Measurements from ENCODE around the gene RCC1.
A peak's percentile ranks its signal among the peaks of the same experiment; 100 is the strongest.
"Not testable (repeated sequence)": the region's sequence is repeated elsewhere in the genome, so short reads cannot be mapped to it uniquely, and the experiment has no call there.

Gene RCC1

DNA sequence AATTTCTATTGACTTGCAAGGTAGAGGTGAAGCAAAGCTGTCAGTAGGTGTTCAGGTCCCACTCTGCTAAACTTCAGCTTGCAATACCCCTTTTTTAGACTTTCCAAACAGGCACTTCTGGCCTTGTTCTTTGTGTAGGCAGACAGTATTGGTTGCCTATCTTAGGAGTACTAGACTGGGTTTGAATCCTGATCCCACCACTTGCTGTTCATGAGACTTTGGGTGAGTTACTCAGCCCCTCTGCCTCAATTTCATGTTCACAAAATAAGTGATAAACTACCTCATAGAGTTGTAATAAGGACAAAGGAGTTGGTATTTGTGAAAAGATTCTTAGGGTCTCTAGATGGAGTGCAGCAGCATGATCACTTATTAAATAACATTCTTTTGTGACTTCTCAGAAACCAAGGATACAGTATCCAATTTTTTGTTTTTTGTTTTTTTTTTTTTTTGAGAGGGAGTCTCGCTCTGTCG lies 5.2 kb downstream of the RCC1 start:
- no peak for DNase-seq (ENCODE audit: low spot score)

DNA sequence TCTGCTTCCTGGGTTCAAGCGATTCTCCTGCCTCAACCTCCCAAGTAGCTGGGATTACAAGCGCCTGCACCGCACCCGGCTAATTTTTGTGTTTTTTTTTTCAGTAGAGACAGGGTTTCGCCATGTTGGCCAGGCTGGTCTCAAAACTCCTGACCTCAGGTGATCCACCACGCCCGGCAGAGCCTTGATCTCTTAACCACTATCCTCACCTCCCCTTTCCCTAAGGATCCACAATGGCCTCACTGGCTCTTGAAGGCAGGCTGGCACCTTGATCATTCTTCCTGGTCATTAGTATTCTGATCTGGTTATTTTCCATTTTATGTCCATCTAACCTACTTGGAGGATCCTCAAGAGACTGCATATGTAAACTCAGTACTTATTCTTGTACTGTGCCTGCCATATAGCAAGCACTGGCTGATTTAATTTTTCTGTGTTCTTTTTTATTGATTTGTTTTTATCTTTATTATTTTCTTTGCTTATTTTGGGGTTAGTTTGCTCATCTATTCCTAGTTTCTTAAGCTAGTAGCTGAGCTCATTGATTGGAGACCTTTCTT lies 6.3 kb downstream of the RCC1 start:
- no peak for DNase-seq (ENCODE audit: low spot score)

DNA sequence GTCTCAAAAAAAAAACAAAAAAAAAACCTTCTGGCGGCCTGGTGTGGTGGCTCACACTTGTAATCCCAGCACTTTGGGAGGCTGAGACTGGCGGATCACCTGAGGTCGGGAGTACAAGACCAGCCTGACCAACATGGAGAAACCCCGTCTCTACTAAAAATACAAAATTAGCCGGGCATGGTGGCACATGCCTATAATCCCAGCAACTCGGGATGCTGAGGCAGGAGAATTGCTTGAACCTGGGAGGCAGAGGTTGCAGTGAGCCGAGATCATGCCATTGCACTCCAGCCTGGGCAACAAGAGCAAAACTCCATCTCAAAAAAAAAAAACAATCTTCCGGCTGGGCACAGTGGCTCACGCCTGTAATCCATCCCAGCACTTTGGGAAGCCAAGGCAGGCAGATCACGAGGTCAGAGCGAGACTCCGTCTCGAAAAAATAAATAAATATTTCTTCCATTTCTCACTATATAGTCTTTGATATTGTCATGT lies 8.6 kb downstream of the RCC1 start:
- not testable (repeated sequence) for DNase-seq (ENCODE audit: low spot score)

DNA sequence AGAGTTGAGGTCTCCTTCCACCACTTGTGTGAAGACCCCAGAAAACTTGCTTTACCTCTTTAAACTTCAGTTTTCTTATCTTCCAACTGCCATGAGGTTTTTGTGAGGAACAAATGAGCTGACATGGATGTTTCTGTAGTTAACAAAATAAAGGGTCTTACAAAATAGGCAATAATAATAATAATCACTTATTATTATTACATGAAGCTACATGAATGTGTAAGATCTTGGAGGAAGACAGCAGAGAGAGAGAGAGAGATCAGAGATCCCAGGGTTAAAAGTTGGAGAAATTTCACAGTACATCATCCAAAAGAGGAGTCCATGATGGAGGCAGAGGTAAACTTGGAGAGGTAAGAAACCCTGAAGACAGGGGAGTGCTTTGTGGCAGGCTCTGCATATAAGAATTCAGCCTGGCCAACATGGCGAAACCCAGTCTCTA lies 10.7 kb downstream of the RCC1 start:
- no peak for DNase-seq (ENCODE audit: low spot score)

DNA sequence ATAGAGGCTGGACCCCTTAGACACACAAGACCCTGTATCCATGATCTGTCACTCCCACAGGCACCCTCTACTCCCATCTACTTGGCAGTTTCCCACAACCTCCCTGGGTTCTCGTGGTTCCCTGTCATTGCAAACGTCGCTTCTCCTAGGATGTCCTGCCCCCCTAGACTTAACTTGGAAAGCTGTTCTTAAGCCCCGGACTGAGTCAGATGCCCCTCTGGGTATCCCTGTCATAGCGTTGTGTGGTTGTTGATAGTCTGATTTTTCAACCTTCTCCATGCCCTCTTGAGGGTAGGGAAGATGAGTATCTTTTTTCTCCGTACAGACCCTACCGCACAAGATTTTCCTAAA lies 11.8 kb downstream of the RCC1 start:
- DNase-seq (ENCODE audit: low spot score), result no peak

DNA sequence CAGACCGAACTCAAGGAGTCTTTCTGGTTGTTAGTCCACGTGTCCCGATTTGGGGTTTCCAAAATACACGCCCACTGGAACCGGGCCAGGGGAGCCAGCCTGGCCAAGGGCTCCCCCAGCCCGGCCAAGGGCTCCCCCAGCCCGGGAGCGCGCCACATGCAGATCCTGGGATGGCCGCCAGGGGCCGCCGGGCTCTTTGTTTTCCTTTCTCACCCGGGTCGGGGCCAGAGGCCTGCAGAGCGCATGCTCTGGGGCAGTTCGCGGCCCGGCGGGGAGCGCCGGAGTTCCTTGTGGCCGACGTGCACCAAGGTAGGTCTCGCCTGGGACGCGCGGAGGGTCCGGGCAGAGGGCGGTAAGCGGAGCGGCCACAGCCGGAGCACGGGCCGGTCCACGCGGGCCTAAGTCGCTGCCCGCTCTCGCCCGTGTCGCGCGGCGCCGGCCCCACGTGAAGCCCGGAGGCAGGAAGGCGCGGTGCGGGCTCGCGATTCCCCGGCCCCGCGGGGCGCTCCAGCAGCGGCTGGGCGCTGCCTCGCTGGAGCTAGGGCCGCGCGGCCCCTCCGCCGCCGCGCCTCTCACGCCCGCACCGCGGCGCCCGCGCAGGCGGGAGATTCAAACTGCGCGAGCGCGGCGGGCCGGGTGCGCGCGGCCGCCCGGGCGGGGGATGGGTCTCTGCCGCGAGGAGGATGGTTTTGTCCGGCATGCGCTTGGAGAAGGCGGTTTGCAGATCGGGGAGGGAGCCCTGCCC lies 12.3 kb downstream of the RCC1 start:
- peak; percentile 96 for DNase-seq (ENCODE audit: low spot score)

DNA sequence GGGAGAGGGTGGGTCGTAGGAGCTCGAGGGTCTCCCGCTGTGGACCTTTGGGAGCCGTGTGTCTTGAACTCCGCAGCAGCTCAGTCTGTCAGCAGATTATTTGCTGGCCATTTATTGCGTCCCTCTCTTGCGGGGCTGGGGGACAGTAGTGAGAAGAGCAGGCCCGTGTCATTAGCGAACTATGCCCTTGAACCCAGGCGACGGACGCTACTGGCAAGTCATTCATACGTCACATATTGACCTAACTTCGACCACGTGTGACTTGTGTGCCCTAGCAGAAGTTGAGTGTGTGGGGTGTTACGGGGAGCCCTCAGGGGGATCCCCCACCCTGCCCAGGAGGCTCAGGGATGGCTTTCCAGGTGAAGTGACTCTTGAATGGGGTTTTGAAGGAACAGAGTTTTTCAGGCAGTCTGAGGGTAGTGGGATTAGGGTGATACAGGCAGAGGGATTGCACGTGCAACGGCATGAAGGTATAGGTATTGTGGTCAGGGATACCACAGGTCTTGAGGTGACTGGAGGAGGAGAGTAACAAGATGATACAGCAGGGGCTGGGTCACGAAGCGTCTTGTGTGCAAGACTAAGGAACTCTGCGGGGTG lies 13.0 kb downstream of the RCC1 start:
- DNase-seq (ENCODE audit: low spot score), result no peak

DNA sequence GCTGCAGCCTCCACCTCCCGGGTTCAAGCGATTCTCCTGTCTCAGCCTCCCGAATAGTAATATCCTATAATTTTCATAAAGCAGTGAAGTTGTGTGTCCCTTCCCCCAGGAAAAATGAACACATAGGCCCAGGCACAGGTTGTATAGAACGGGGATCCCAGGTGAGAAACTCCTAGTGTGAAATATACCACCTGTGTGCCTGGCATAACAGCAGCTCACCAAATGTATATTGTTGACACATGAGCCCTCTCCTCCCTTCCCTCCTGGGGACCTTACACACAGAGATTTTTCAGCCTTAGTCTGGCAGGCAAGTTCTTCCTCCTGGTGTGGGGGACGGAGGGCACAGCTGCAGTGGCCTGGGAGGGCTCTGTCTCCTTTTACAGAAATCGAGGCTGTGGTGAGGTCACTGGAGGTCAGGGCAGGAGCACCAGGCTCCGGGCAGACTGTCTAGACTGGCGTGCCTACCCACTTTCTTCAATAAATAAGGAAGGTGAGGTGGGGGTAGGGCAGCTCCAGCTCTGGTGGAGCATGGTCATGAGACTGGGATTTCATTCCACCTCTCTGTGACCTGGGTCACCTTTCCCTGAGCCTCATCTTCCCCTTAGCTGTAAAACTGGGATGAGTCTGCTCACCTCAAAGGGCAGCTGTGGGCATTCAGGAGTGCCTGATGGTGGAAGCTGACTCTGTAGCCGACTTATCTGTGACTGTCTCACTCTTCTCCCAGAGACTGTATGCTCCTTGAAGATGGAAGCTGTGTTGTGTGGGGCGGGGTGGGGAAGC lies 14.3 kb downstream of the RCC1 start:
- DNase-seq (ENCODE audit: low spot score), result no peak

DNA sequence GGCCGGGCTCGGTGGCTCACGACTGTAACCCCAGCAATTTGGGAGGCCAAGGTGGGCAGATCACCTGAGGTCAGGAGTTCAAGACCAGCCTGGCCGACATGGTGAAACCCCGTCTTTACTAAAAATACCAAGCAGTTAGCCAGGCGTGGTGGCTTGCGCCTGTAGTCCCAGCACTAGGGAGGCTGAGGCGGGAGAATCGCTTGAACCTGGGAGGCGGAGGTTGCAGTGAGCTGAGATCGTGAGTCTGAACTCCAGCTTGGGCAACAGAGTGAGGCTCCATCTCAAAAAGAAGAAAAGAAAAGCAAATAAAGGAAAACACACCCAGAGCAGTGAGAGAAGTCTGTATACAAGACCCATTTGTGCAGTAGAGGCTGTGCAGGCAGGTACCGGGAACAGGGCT lies 15.0 kb downstream of the RCC1 start:
- DNase-seq (ENCODE audit: low spot score), result not testable (repeated sequence)

DNA sequence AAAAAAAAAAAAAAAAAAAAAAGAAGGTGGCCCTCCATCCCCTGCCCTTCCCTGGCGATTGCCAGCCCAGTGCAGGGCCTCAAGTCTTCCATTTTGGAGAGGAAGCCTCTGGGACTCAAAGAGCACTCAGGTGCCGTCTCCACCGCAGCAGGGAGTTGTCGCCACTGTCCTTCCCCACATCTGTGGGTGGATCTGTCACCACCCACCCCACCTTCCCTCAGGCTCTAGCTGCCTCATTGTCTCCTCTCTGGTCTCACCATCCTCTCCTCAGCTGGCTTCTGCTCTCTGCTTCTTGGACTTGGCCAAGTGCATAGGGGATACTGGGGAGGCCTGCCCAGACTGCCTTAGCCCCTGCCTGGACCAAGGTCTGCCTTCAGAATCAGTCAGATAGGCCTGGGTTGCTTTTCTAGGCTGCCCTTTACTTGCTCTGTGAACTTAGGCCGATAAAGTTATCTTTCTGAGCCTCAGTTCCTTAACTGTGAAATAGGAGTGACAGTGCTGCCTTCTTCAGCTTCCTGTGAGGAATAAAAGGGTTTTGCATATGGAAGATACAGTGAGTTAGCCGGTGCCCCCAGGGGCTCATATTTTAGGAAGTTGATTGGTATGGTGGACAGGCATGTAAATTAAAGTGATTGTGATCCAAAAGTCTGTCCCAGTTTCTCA lies 15.8 kb downstream of the RCC1 start:
- DNase-seq (ENCODE audit: low spot score), result no peak

DNA sequence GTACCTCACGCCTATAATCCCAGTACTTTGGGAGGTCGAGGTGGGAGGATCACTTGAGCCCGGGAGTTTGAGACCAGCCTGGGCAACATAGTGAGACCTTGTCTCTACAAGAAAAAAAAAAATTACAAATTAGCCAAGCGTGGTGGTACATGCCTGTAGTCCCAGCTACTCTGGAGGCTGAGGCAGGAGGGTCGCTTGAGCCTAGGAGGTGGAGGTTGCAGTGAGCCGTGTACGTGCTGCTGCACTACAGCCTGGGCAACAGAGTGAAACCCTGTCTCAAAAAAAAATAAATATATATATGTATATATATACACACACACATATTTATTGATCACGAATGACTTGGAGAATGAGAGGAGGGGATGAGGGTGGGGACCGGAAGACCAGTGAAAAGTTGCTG lies 16.7 kb downstream of the RCC1 start:
- not testable (repeated sequence) for DNase-seq (ENCODE audit: low spot score)

DNA sequence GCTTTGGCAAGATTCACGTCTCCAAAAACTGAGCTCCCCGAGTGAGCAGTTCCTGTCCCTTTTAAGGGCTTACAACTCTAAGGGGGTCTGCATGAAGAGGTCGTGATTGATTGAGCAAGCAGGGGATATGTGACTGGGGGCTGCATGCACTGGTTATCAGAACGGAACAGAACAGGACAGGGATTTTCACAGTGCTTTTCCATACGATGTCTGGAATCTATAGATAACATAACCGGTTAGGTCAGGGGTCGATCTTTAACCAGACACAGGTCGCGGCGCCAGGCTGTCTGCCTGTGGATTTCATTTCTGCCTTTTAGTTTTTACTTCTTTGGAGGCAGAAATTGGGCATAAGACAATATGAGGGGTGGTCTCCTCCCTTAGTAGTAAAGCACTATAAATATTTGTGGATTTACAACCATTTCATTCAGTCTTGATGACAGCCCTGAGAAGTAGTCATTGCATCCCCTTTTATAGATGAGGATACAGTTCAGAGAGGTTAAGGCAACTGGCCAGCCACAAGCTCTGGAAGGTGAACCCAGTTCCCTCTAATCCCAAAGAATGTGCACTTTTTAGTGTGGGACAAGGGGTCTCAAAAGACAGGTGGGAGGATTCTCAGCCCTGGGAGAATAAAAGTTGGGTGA lies 19.3 kb downstream of the RCC1 start:
- not testable (repeated sequence) for DNase-seq (ENCODE audit: low spot score)

DNA sequence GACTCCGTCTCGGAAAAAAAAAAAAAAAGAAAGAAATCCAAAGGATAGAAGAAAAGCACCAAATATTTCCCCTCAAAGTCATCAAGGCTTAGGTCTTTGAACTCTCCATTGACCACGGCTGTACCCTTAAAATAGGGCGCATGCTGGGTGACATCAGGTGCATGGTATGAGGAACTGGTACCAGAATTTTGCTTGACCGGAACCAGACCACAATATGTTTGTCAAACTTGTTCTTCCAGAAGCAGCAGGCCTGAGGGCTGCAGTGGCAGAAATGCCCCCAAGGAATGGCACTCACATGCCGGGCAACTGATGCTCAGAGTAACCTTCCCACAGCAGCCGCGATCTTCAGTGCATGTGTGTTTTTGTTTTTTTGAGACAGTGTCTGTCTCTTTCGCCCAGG lies 21.0 kb downstream of the RCC1 start:
- no peak for DNase-seq (ENCODE audit: low spot score)

DNA sequence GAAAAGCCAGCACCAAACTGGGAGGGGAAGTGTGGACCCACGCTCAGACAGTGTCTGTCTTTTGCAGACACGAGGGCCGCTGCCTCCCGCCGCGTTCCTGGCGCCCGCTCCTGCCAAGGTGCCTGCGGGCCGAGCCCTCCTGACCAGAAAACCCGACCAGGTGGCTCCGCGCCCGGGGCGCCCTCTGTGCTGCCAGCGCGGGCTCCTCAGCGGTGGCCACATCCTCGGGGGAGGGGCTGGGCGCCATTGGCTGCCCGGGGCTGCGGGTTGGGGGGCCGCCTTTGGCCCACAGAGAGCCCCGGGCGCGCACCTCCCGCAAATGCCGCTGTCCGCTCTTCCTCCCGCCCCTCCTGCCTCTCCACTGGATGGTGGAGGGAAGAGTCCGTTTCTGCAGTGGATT lies 24.6 kb downstream of the RCC1 start:
- no peak for DNase-seq (ENCODE audit: low spot score)

DNA sequence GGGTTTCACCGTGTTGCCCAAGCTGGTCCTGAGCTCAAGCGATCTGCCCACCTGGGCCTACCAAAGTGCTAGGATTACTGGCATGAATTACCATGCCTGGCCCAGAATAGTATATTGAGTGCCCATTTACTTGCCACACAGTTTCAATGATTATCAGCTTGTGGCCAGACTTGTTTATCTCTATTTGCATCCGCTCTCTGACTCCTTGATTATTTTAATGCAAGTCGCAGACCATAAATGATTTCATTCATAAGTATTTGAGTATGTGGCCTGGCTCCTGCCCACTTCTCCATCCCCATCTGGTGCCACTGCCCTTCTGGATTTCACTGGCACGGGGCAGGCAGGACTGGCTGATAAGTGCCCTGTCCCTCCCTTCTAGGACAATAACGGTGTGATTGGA lies 28.8 kb downstream of the RCC1 start:
- DNase-seq (ENCODE audit: low spot score), result no peak

DNA sequence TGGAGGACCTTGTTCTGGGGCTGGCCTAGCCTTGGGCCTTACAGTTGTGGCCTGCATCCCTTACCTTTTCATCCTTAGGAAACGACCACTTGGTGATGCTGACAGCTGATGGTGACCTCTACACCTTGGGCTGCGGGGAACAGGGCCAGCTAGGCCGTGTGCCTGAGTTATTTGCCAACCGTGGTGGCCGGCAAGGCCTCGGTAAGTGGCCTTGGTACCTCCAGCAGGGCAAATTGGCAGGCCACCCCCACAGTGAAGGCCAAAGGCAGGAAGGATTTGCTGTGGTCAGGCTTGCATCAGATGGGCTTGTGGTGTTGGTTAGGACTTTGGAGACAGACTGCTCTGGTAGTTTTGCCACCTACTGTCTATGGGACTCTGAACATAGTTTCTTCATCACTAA lies 29.3 kb downstream of the RCC1 start:
- no peak for DNase-seq (ENCODE audit: low spot score)

DNA sequence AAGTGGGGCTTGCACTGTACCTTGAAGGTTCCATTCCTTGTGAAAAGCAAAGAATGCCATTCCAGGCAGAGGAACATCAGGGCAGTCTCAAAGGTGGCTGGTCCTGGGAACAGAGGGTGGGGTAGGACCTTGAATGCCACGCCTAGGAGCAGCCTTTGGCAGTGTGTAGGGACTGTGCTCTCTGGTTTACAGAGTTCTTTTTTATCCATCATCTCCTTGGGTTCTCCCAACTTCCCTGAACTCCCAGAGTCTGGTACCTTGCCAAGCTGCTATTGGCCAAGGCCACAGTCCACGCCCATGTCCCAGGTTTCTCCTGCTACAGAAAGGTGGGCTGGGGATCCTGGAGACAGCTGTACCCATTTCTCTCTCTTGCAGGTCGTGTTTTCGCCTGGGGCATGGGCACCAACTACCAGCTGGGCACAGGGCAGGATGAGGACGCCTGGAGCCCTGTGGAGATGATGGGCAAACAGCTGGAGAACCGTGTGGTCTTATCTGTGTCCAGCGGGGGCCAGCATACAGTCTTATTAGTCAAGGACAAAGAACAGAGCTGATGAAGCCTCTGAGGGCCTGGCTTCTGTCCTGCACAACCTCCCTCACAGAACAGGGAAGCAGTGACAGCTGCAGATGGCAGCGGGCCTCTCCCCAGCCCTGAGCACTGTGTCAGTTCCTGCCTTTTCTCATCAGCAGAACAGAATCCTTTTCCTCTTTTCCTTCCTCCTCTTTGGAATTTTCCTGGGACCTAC lies 31.8 kb downstream of the RCC1 start:
- DNase-seq (ENCODE audit: low spot score), result no peak

DNA sequence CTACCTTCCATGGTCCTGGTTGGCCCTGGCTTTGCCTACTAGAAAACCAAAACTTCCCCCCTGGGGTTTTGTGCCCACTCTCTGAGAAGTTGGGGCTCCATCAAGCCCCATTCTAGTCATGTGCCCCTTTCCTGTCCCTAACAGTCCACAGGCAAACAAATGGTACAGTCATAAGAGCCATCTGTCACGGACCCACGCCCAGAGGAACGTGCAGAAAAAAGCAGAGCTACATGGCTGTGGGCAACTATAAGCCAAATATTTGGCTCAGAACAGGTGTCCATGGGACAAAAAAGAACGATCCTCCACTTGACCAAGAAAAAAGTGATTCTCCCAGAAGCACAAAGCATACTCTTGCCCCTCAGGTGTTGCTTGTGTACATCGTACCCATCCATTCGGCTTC lies 32.4 kb downstream of the RCC1 start:
- no peak for DNase-seq (ENCODE audit: low spot score)

DNA sequence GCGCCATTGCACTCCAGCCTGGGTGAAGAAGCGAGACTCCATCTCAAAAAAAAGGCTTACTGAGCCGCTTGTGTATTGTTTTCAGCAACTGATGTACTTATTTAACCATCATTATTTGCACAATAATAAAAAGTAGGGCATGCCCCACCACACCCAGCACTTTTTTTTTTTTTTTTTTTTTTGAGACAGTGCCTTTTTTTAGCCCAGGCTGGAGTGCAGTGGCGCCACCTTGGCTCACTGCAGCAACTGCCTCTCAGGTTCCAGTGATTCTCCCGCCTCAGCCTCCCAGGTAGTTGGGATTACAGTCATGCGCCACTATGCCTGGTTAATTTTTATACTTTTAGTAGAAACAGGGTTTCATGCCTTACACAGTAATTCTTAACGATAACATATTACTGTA lies 34.8 kb downstream of the RCC1 start:
- no peak for DNase-seq (ENCODE audit: low spot score)

DNA sequence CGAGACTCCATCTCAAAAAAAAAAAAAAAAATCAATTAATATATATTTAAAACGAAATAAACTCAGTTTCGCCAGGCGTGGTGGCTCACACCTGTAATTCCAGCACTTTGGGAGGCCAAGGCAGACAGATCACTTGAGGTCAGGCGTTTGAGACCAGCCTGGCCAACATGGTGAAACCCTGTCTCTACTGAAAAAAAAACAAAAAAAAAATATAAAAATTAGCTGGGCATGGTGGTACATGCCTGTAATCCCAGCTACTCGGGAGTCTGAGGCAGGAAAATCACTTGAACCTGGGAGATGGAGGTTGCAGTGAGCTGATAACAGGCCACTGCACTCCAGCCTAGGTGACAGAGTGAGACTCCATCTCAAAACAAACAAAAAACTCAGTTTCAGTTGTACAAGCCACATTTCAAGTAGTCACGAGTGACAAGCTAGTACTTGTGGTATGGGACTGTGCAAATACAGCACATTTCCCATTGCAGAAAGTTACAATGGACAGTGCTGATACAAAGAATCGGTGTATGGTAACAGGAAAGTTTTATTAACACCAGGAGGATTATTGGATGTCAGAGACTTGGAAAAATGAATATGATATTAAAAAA lies 35.7 kb downstream of the RCC1 start:
- DNase-seq (ENCODE audit: low spot score), result not testable (repeated sequence)

DNA sequence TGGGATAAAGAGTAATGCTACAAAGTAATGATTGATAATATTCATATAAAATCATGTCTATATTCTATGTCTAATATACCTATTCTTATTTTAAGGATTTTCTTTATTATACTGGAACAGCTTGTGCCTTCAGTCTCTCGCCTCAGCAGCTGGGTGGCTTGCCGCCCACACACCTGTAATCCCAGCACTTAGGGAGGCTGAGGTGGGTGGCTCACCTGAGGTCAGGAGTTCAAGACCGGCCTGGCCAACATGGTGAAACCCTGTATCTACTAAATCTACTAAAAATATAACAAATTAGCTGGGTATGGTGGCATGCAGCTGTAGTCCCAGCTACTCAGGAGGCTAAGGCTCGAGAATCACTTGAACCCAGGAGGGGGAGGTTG lies 39.4 kb downstream of the RCC1 start:
- no peak for DNase-seq (ENCODE audit: low spot score)

All from AG08395 (cell line).